Tibial nerve (tissue), 4 donors: ENCODE data around the gene MBD3L5. TPM values are rescaled to one million over a fixed set of nuclear protein-coding genes. Genes with fewer than 3 reads are reported as not detected.
"Not testable (repeated sequence)": the region's sequence is repeated elsewhere in the genome, so short reads cannot be mapped to it uniquely, and the experiment has no call there.

Experiments
- DNase-seq, 2 donors: peaks; one replicate each; pipeline ENCODE4 v3.0.0-alpha.2; 2019; ENCODE audit warnings: low spot score in 2 of 2
- H3K27ac ChIP-seq, 4 donors: fragments of 200-600 bp; sonication (generic) in 3 of 4; one replicate each; pipeline ENCODE4 v1.5.1; 2017 to 2019; ENCODE audit warnings: mild to moderate bottlenecking in 1 of 4
- H3K27me3 ChIP-seq, 2 donors: fragments of 200-600 bp; sonication (generic) in 1 of 2; one replicate each; pipeline versions ENCODE4 v1.5.1 to v1.6.0; 2017 to 2019
- H3K36me3 ChIP-seq, 3 donors: fragments of 200-600 bp; sonication (generic); one replicate each; pipeline ENCODE4 v1.5.1; 2018 to 2019
- H3K4me1 ChIP-seq, 4 donors: fragments of 200-600 bp; sonication (generic) in 3 of 4; one replicate each; pipeline ENCODE4 v1.5.1; 2017 to 2019
- H3K4me3 ChIP-seq, 4 donors: fragments of 200-600 bp; sonication (generic) in 3 of 4; one replicate each; pipeline ENCODE4 v1.5.1; 2017 to 2019; ENCODE audit warnings: mild to moderate bottlenecking in 1 of 4, moderate library complexity in 1 of 4
- H3K9me3 ChIP-seq, 4 donors: fragments of 200-600 bp; sonication (generic) in 3 of 4; one replicate each; pipeline ENCODE4 v1.5.1; 2017 to 2019
- CTCF ChIP-seq, 5 experiments: fragments of 200-600 bp in 3 of 5; fragments of 450-650 bp in 2 of 5; sonication (generic) in 3 of 5; IDR thresholded peaks; one replicate each; pipeline ENCODE4 v1.5.1; 2016 to 2019; ENCODE audit warnings: antibody characterized with exemption in 5 of 5, mild to moderate bottlenecking in 3 of 5, moderate library complexity in 2 of 5
- EP300 ChIP-seq, 2 donors: sonication (generic); formaldehyde crosslinking; IDR thresholded peaks; one replicate each; pipeline ENCODE4 v1.6.1; 2017; ENCODE audit warnings: antibody characterized with exemption in 2 of 2, mild to moderate bottlenecking in 1 of 2
- POLR2A ChIP-seq, 2 donors: fragments of 450-650 bp; IDR thresholded peaks; one replicate each; pipeline ENCODE4 v1.6.1; 2017; ENCODE audit warnings: antibody characterized with exemption in 2 of 2, mild to moderate bottlenecking in 2 of 2, moderate library complexity in 2 of 2
- WGBS, 2 donors: methylation state at CpG; one replicate each; pipeline ENCODE4 v1.1.5; 2018; 5-methylcytosine and 5-hydroxymethylcytosine counted together
- total RNA-seq, 4 donors: library from RNA; depleted of rRNA; stranded (reverse); fragments of >200 nt; gene quantifications; one replicate each; pipeline ENCODE4 v1.1.0, GENCODE V29; 2016

The MBD3L5 gene
- total RNA-seq: not detected

GRCh38 chr19:7030278-7030677, at the start of gene MBD3L5:
Gene MBD3L5, plus strand, starts transcription at chr19:7030578. Its CDS starts 34 bp downstream, at chr19:7030612.
- DNase-seq, H3K36me3 ChIP-seq, H3K4me1 ChIP-seq, H3K4me3 ChIP-seq, H3K27ac ChIP-seq, H3K27me3 ChIP-seq, H3K9me3 ChIP-seq: not testable (repeated sequence)
- WGBS, 2 donors: no CpG with 5 or more reads among the region's 9 CpGs

GRCh38 chr19:6983448-6983847, 46.9 kb upstream of the MBD3L5 start:
- peaks cover 0 to 42% (median 3%) of the 10 kb centered on the region in 4 donors for H3K9me3 ChIP-seq
- H3K27ac ChIP-seq: no peak overlapping the region
- no peaks in the 10 kb centered on the region for H3K36me3 ChIP-seq
- H3K27me3 ChIP-seq: no peaks in the 10 kb centered on the region
- DNase-seq: no peak
- H3K4me1 ChIP-seq: no peaks in the 10 kb centered on the region
- no peak for TF ChIP-seq POLR2A (IDR thresholded peaks at IDR 0.05)
- TF ChIP-seq CTCF (IDR thresholded peaks at IDR 0.05): no peak
- TF ChIP-seq EP300 (IDR thresholded peaks at IDR 0.05): no peak
- no peak overlapping the region for H3K4me3 ChIP-seq

GRCh38 chr19:6987850-6988249, 42.5 kb upstream of the MBD3L5 start:
- no peak overlapping the region for H3K27ac ChIP-seq
- H3K9me3 ChIP-seq: peaks cover 0 to 39% (median 3%) of the 10 kb centered on the region in 4 donors
- H3K4me3 ChIP-seq: no peak overlapping the region
- H3K4me1 ChIP-seq: no peaks in the 10 kb centered on the region
- no peaks in the 10 kb centered on the region for H3K27me3 ChIP-seq
- TF ChIP-seq CTCF (IDR thresholded peaks at IDR 0.05) (no peak), POLR2A (IDR thresholded peaks at IDR 0.05) (no peak), EP300 (IDR thresholded peaks at IDR 0.05) (no peak)
- H3K36me3 ChIP-seq: no peaks in the 10 kb centered on the region
- 47 to 56% methylated on average over 4 of the region's 4 CpGs for WGBS, 2 donors
- DNase-seq: no peak

GRCh38 chr19:6988257-6988656, 42.1 kb upstream of the MBD3L5 start:
- TF ChIP-seq EP300 (IDR thresholded peaks at IDR 0.05) (no peak), POLR2A (IDR thresholded peaks at IDR 0.05) (no peak), CTCF (IDR thresholded peaks at IDR 0.05) (no peak)
- WGBS, 2 donors: 46 to 58% methylated on average over 3 of the region's 3 CpGs

GRCh38 chr19:6995054-6995453, 35.3 kb upstream of the MBD3L5 start:
- 68 to 72% methylated on average over 1 of the region's 1 CpG for WGBS, 2 donors
- Histone ChIP-seq H3K36me3 (no peaks in the 10 kb centered on the region), H3K9me3 (no peaks in the 10 kb centered on the region), H3K4me3 (no peak overlapping the region), H3K27ac (no peak overlapping the region), H3K4me1 (no peaks in the 10 kb centered on the region), H3K27me3 (no peaks in the 10 kb centered on the region)
- TF ChIP-seq POLR2A (IDR thresholded peaks at IDR 0.05): no peak
- no peak for TF ChIP-seq EP300 (IDR thresholded peaks at IDR 0.05)
- no peak for TF ChIP-seq CTCF (IDR thresholded peaks at IDR 0.05)
- DNase-seq: no peak

More at GRCh38 chr19:6988257-6988656, 42.1 kb upstream of the MBD3L5 start:
- Histone ChIP-seq H3K36me3 (no peaks in the 10 kb centered on the region), H3K4me1 (no peaks in the 10 kb centered on the region), H3K4me3 (no peak overlapping the region), H3K27me3 (no peaks in the 10 kb centered on the region), H3K9me3 (peaks cover 0 to 35% (median 3%) of the 10 kb centered on the region in 4 donors), H3K27ac (no peak overlapping the region)
- no peak for DNase-seq

GRCh38 chr19:6996810-6997209, 33.6 kb upstream of the MBD3L5 start:
- TF ChIP-seq POLR2A (IDR thresholded peaks at IDR 0.05) (no peak), EP300 (IDR thresholded peaks at IDR 0.05) (no peak), CTCF (IDR thresholded peaks at IDR 0.05) (no peak)
- no peaks in the 10 kb centered on the region for H3K27me3 ChIP-seq
- no peaks in the 10 kb centered on the region for H3K9me3 ChIP-seq
- no peaks in the 10 kb centered on the region for H3K36me3 ChIP-seq
- WGBS, 2 donors: 63 to 65% methylated on average over 4 of the region's 4 CpGs
- DNase-seq: no peak
- no peaks in the 10 kb centered on the region for H3K4me1 ChIP-seq
- H3K27ac ChIP-seq: no peak overlapping the region
- H3K4me3 ChIP-seq: no peak overlapping the region
